ENCODE results near the gene TCHHL1.

The TCHHL1 gene

DNA sequence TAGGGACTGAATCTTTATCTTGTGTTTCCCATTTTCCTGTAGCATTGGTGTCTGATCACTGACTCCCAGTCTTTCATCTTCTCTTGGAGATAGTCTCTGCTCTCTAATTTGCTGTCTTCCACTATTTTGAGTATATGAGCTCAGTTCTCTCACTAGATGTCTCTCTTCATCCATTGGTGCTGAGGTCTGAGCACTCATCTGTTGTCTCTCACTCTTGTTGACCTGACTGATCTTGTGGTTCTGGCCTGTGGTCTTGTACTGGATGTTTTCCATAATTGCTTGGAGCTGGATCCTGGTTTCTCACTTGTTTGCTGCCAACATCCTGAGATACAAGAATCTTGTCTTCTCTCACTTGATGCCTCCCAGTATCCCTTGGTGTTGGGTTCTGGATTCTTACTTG, 26.9 kb downstream of the TCHHL1 start:
- no peak for DNase-seq (ENCODE audit: low read depth in 1 of 2, low spot score in 1 of 2)
- Histone ChIP-seq H3K27ac (replicated peaks) (no peak overlapping the region), H3K4me3 (replicated peaks; ENCODE audit: insufficient read depth, low read length) (no peak overlapping the region), H3K27me3 (ENCODE audit: insufficient read depth, poor library complexity, severe bottlenecking) (peaks cover 6% of the 10 kb centered on the region)
- TF ChIP-seq, protein P1, sequence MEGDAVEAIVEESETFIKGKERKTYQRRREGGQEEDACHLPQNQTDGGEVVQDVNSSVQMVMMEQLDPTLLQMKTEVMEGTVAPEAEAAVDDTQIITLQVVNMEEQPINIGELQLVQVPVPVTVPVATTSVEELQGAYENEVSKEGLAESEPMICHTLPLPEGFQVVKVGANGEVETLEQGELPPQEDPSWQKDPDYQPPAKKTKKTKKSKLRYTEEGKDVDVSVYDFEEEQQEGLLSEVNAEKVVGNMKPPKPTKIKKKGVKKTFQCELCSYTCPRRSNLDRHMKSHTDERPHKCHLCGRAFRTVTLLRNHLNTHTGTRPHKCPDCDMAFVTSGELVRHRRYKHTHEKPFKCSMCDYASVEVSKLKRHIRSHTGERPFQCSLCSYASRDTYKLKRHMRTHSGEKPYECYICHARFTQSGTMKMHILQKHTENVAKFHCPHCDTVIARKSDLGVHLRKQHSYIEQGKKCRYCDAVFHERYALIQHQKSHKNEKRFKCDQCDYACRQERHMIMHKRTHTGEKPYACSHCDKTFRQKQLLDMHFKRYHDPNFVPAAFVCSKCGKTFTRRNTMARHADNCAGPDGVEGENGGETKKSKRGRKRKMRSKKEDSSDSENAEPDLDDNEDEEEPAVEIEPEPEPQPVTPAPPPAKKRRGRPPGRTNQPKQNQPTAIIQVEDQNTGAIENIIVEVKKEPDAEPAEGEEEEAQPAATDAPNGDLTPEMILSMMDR (IDR thresholded peaks at IDR 0.05; ENCODE audit: insufficient read depth, low read length) = no peak
- TF ChIP-seq SPI1 (IDR thresholded peaks at IDR 0.05; ENCODE audit: borderline replicate concordance, low read depth) = no peak
- TF ChIP-seq, protein P2, sequence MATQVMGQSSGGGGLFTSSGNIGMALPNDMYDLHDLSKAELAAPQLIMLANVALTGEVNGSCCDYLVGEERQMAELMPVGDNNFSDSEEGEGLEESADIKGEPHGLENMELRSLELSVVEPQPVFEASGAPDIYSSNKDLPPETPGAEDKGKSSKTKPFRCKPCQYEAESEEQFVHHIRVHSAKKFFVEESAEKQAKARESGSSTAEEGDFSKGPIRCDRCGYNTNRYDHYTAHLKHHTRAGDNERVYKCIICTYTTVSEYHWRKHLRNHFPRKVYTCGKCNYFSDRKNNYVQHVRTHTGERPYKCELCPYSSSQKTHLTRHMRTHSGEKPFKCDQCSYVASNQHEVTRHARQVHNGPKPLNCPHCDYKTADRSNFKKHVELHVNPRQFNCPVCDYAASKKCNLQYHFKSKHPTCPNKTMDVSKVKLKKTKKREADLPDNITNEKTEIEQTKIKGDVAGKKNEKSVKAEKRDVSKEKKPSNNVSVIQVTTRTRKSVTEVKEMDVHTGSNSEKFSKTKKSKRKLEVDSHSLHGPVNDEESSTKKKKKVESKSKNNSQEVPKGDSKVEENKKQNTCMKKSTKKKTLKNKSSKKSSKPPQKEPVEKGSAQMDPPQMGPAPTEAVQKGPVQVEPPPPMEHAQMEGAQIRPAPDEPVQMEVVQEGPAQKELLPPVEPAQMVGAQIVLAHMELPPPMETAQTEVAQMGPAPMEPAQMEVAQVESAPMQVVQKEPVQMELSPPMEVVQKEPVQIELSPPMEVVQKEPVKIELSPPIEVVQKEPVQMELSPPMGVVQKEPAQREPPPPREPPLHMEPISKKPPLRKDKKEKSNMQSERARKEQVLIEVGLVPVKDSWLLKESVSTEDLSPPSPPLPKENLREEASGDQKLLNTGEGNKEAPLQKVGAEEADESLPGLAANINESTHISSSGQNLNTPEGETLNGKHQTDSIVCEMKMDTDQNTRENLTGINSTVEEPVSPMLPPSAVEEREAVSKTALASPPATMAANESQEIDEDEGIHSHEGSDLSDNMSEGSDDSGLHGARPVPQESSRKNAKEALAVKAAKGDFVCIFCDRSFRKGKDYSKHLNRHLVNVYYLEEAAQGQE (IDR thresholded peaks at IDR 0.05; ENCODE audit: insufficient replicate concordance, low read depth) = no peak
- TF ChIP-seq GABPA (IDR thresholded peaks at IDR 0.05; ENCODE audit: low read depth) = no peak
- TF ChIP-seq POLR2AphosphoS5 (IDR thresholded peaks at IDR 0.05; ENCODE audit: low read depth) = no peak

DNA sequence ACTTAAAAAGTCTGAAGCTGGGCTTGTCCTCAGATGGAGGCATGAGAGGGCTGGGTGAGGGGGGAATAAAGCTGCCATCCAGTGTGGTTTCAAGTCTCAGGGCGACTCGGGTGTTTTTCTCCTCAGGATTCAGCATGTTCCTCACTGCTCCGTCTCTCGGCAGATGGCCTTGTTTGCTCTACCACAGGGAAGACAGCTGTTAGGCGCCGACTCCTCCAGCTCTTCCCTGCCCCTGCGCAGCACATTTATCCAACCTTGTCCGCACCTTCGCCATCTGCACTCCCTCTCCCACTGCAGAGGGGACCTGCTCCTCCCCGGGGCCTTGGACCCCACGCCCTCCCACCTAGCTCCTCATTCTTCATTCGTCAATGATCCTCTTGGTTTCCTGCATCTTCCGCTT, 35.5 kb downstream of the TCHHL1 start:
- no peak for DNase-seq (ENCODE audit: low read depth in 1 of 2, low spot score in 1 of 2)
- H3K4me3 ChIP-seq (replicated peaks; ENCODE audit: insufficient read depth, low read length) = no peak overlapping the region
- TF ChIP-seq, protein P2 (IDR thresholded peaks at IDR 0.05; ENCODE audit: insufficient replicate concordance, low read depth) = no peak
- TF ChIP-seq SPI1 (IDR thresholded peaks at IDR 0.05; ENCODE audit: borderline replicate concordance, low read depth) = no peak
- peaks cover 16% of the 10 kb centered on the region for H3K27me3 ChIP-seq (ENCODE audit: insufficient read depth, poor library complexity, severe bottlenecking)
- no peak overlapping the region for H3K27ac ChIP-seq (replicated peaks)

DNA sequence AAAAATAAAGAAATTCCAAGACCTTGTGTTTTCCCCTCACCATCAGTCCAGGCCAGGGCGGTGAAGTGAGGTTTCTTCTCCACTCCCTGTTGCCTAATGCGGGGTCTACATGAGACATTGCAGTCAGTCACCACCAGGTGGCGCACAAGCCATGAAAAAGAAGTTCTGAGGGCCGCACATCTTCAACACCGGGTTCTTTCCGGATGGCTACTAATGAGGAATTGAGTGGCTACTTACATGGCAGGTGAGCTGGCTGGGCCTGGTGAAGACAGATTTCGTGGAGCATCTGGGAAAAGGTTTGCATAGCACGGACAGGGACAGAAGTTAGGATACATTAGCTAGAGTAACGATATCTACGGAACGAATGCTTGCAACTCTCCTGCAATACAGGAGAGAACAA, 36.3 kb downstream of the TCHHL1 start:
- Histone ChIP-seq H3K27ac (replicated peaks) (no peak overlapping the region), H3K4me3 (replicated peaks; ENCODE audit: insufficient read depth, low read length) (no peak overlapping the region), H3K27me3 (ENCODE audit: insufficient read depth, poor library complexity, severe bottlenecking) (peaks cover 14% of the 10 kb centered on the region)
- TF ChIP-seq, protein P1 (IDR thresholded peaks at IDR 0.05; ENCODE audit: insufficient read depth, low read length) = peak; percentile 66
- TF ChIP-seq, protein P2 (IDR thresholded peaks at IDR 0.05; ENCODE audit: insufficient replicate concordance, low read depth) = no peak
- TF ChIP-seq GABPA (IDR thresholded peaks at IDR 0.05; ENCODE audit: low read depth) (no peak), POLR2AphosphoS5 (IDR thresholded peaks at IDR 0.05; ENCODE audit: low read depth) (no peak), SPI1 (IDR thresholded peaks at IDR 0.05; ENCODE audit: borderline replicate concordance, low read depth) (no peak)
- DNase-seq (ENCODE audit: low read depth in 1 of 2, low spot score in 1 of 2) = peak in 1 of 2 experiments; percentile 86
